NCI-H526 (cell line): ENCODE data around the gene KDM5B.
A peak's percentile ranks its signal among the peaks of the same experiment; 100 is the strongest.
"Not testable (repeated sequence)": the region's sequence is repeated elsewhere in the genome, so short reads cannot be mapped to it uniquely, and the experiment has no call there.

Source experiments
- DNase-seq, 2 experiments: peaks; one replicate each; lab custom pipeline; 2025; lab: John Stamatoyannopoulos, UW

Gene KDM5B

DNA sequence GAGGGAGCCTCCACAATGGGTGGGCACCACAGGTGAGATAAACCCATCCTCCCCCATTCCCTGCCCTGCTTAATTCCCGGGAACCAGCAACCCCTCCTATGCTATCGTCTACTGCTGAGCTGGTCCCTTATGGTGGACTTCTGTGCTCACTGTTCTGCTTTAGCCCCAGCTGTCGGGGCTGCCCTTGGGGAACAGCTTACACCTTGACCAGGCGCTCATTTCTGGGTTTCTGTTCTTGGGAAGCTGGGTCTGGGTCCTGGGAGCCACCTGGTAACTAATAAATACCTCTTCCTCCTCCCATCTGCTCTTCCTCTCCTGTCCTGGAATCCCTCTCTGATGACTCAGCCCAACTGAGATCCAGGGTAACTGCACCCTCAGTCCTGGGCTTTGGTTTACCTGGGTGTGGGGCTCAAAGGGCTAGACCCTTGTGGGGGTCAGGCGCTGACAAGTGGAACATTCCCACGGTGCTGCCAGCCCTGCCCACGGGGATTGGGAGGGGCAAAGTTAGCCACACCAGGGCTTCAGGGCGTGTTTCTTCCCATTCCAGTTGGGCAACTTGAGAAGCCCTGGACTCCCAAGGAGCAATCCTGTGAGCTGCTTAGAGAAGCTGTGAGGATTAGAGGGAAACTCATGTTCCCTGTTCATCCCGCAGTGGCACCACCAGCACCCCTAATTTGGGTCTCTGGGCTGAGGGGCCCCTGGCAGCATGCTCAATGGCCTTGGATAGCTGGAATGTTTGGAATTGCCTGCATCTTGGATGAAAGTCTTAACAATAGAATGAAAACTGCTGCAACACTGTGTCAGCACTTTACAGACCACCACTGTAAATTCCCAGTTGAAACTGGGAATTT lies 4.2 kb upstream of the KDM5B start:
- DNase-seq: no peak

DNA sequence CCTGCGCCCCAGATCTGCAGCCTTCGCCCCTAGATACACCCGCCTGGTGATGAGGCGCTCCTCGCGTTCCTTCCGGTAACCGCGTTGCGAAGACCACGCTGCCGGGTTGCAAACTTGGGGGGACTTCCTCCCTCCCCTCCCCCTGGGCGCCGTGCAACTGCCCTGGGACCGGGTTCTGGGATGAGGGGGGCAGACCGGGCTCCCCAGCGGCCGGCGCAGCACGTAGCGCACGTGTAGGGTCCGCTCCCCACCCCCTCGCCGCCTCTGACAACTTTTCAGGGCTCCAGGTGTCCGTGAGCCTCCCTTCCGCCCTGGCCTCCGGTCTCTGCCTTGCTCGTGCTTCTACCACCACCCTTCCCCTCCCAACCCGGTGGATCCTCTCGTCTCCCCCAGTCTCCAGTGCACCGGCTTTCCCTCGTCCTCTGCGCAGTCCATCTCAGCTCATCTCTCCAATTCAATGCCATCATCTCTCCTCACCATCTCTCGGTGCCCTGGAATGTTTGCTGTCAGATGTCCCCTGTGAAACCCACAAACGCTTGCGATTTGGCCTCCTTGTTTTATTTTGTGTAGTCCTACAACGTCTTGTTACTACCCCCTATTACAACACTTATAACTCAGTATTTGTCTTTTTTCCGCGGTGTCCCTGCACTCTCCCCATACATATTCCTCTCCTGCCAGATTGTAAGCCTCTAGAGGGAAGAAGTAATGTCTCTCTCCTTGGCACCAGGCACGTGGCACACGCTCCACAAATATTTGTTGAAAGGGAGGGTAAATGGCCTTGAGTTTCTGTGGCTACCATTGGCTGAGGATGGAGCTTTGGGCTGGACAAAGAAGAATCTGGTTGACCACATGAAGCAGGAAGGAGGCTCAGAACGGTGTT lies 3.3 kb upstream of the KDM5B start:
- peak in 1 of 2 experiments; percentile 35 for DNase-seq

DNA sequence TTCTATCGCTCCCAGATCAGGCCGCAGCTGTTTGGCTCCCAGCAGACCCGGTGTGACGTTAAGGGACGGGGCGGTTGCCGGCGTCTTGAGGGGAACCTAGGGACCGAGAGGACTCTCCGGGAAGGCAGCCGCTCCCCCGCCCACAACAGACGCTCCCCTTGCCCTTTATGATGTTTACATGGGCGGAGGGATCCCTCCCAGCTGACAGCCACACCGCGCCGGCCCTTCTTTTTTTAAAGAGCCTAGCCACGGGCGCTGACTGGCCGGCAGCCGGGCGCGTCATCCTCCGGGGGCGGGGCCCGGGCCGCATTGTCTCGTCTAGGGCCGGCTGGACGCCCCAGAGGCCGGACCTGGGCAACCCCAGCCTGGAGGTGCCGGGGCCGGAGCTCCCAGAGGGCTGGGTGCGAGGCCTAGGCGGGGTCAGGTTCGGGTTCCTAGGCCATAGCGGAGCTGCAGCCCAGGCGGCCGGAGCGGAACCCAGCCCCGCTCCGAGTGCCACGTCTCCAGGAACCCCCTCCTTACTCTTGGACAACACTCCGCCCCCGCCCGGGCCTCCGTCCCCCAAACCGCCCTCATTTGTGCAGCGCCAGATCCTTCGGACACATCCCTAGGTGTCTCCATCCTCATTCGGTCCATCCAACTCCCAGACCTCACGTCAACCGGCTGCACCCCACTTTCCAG lies 2.5 kb upstream of the KDM5B start, which contains the start of gene PCAT6:
PCAT6 (plus strand) TSS at position 340 of the 681 bp plus-strand sequence.
- DNase-seq: peak; percentile 86 to 95

DNA sequence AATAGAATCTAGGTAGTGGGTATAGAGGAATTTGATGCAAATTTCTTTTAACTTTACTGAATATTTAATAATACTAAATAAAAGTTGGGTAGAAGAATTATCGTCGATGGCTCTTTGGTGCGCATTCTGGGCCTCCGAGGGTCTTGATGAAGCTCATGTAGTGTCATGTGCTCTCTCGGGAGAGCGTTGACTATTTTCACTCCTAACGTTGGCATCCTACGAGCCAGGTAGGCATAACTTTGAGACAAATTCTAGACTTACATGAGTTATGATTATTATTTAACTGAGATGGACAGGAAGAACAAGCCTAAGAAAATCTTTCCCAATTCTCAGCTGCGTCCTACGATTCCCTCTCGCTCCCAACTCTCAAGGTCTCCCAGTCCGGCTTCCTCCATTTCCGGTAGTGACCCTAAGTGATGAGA lies 2.0 kb upstream of the KDM5B start:
- DNase-seq: no peak

DNA sequence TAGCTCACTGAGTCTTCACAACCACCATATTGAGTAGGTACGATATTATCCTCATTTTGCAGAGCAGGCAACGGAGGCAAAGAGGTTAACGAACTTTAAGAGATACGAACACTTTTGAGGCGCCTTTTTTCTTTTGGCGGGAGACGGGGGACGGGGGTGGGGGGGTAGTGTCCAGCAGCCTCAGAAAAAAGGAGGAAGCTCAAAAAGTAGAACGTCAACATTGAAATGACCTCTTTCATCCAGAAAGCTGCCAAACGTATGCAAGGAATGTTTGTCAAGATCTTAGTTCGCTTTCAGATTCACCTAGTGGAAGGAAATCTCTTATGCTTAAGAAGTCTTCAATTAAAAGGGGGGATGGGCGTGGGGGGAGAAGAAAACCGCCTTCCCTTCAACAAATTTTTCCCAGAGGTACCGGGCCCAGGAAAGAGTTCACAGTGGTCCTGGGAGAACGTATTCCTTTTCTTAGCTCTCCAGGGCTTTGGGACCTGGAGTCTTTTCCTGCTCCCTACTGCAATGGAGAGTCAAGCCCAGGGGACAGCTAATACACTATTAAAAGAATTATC lies 1.5 kb upstream of the KDM5B start:
- no peak for DNase-seq

DNA sequence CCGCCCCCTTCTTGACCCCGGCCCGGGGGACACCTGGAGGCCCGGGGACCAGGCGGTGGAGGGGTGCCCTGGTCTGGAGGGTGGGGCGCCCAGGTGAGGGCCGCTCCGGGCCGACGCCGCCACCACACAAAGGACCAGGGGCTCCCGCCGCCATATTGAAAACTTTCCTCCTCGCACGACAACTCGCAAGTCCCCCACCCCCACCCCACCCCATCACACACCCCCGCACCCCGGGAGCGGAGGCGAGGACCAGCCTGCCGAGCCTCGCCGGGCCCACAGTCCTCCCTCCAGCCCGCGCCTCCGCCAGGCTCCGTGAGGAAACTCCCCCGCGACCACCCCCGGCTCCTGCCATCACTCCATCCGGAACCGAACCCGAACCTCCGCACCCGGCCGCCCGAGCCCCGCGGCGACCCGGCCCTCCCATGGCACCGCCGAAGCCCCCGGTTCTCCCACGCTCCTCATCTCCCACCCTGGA lies 733 bp downstream of the KDM5B start:
- DNase-seq: peak in 1 of 2 experiments; percentile 33

DNA sequence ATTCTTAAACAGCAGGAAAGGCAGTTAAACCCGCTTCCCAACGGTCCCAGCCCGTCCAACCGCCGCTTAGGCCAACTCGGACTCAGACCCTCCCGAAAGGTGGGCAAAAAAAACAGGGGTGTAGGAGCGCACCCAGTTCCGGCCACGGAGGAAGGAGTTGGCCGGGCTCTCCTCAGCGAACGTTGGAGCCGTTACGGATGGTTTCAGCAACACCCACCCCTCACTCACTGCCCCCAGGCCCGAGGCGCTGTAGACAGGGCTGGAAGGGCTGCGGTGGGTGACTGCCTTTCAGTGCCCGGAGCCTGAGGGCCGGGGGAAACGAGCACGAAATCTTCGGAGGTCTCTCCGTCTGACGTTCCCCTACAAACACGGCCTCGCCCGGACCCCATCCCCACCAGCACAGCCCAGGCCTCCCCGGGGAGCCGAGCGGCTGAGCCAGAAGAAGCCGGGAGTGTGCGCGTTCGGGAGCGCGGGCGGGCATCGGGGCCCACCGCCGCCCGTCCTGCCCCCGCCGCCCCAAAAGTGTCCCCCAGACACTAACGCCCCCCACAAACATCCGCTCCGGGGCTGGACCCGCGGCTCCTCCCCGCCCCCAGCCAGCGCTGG lies 1.3 kb downstream of the KDM5B start:
- peak; percentile 29 to 44 for DNase-seq

DNA sequence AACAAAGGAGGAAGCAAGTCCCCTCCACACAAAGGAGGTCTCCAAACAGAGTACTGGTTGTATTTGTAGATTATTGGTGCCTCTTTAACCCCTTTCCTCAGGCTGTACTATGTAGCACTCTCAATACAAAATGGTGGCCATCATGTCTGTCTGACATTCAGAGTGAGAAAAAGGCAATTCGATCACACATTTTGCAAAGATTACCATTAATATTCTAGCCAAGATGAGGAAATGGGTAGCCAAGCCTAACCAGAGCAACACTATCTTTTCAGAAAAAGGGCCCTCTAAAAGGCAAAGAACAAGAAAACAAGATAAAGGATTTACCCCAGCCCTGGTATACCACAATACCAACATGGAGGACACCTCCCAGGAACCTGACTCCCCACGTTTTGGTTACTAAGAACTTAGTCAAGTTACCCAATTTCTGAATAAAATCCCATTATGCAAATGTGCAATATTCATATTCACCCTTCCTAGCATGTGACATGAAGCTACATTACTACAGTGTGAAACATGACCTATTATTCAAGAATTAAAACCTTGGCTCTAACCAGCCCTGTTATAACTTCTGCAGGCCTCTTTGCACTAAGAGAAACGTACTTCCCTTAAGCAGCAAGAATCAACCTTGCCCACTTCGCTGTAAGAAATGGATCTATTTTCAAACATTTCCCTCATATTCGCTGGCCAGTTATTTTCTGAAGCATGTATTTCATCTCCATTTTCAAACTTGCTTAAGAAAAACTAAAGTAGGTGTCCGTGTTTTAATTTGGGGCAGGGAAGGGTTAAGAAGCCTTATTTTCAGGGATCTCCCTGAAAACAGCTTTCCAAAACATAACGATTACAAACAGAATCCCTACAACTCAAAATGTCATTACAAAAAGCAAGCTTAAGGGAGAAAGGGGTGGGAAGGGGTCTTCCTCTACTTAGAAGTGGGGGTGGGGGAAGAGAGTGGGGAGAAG lies 2.1 kb downstream of the KDM5B start:
- DNase-seq: peak in 1 of 2 experiments; percentile 23

DNA sequence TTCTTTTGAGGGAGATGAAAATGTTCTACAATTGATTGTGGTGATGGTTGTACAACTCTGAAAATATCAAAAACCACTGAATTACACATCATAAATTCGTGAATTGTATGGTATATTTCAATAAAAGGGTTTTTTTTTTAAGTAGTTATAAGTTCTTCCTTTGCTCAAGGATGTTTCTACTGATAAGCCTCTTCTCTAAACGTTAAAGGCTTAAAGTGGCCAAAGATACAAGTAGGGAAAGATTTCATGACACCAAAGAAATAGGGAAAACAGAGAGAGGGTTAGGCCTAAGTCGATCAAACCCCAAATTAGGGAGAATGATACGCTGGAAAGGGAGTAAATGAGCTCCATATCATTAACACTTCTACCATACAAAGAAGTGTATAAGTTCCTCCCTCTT lies 4.1 kb downstream of the KDM5B start:
- no peak for DNase-seq

DNA sequence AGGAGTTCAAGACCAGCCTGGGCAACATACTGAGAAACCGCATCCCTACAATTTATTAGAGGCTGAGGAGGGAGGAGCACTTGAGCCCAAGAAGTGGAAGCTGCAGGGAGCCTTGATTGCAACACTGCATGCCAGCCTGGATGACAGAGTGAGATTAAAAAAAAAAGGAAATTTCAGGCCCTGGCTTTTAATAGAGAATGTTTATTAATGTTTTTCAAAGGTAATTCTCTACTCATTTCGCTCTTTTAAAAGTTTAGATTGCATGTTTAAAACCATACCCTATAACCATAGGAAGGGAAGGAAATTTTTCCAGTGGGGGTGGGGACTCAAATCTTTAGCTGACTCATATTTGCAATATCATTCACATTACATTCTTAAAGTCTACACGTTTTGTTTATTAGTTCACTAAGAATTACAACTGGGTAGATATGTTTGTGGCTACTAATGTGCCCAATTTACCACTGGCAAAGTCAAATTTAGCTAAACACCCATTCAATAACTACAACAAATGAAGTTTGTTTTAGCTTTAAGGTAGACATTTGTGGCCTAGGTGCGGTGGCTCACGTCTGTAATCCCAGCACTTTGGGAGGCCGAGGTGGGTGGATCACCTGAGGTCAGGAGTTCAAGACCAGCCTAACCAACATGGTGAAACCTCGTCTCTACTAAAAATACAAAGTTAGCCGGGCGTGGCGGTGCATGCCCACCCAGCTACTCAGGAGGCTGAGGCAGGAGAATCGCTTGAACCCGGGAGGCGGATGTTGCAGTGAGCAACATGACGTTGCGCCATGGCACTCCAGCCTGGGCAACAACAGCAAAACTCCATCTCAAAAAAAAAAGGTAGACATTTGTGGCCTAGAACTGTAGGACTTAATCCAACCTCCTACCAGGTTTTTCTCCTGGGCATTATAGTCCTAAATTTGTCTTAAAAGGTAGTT lies 5.0 kb downstream of the KDM5B start:
- DNase-seq: no peak

DNA sequence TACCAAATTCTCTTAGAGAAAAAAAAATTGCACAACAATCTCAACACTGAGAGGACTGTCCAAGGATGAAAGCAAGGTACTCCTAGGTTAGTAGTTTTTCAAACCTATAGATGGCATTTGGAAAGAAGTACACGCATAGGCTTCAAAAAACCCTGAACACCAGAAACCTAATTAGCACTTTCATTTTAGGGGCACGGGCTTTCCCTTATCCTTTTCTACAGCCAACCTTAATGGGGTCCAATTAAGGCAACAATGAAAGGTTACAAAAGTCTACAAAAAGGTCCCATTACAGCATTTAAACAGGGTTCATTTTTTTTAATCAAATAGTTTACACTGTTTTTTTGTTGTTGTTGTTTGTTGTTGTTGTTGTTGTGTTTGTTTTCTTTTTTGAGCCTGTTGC lies 6.2 kb downstream of the KDM5B start:
- no peak for DNase-seq

DNA sequence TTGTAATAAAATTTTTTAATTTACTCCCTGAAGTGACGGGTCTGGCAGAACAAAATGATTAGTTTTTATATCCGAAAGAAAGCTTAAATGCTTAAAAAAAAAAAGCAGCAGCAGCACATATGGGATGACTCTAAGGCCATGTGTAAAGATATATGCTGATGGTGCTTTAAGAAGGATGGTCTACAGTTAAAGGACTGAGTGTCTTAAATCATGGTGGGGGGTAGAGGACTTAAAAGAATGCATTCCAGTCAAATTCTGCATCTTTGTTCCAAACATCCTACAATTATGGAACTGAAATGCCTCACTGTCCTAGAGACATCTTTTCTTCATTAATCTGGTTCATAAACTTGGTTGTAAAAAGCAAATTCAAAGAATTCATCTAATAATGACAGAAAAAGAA lies 7.0 kb downstream of the KDM5B start:
- DNase-seq: no peak

DNA sequence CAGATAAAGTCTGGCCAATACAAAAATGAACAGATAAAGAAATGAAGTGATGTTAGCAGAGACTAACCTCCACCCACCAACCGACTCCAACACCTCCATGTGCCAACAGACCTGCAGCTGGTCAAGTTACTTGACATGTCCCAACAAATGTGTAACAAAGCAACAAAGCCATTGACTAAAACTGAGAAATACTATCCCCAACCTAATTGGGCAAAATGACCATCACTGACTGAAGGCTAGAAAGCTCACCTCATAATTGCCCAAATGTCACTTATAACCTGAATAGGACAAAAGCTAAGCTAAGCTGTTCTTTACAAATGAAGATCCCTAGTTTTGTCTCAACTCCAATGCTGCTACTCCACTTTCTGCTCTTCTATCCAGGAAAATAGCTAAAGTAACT lies 7.5 kb downstream of the KDM5B start:
- DNase-seq: no peak

DNA sequence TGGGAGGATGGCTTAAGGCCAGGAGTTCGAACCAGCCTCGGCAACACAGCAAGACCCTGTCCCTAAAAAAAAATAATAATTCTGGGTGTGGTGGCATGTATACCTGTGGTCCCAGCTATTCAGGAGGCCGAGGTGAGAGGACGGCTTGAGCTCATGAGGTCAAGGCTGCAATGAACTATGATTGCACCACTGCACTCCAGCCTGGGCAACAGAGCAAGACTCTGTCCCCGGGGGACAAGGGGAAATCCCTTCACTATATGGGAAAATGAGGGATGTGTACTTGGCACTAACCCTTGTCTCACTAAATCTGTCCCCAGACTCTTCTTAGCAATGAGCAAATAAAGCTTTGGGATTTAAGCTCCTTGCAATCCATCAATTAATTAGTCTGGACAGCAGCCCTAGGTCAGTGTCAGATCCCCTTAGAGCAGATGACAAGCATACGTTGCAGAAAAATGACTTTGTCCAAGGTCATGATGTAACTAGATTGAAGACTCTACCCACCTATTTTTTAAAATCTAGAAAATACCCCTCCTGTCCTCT lies 9.4 kb downstream of the KDM5B start:
- no peak for DNase-seq

DNA sequence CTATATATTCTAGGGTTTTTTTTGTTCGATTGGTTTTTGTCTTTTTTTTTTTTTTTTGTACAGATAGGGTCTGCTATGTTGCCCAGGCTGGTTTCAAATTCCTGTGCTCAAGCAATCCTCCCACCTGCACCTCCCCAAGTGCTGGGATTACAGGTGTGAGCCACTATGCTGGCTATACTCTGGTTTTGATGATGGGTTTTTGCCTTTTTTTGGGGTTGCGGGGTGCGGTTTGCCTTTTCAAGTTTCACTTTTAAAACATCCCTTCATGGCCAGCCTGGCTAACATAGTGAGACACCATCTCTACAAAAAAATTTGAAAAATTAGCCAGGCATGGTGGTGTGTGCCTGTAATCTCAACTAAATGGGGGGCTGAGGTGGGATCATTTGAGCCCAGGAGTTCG lies 10.0 kb downstream of the KDM5B start:
- no peak for DNase-seq

DNA sequence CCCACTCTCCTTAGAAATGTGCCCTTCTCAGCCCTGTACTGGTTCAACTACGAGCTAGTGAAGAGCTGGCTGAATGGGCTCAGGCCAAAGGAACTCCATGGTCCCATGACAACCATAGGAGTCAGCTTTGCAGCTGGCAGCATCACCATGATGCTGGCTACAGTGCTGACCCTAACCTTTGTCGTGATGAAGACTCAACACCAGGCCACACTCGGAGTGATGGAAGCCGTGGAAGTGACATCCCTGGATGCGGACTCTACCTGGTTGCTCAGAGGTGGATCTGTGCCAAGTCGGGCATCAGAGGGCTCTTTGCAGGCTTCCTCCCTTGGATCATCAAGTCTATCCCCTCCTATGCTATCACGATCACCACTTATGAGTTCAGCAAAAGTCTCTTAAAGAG lies 11.6 kb downstream of the KDM5B start:
- no peak for DNase-seq

DNA sequence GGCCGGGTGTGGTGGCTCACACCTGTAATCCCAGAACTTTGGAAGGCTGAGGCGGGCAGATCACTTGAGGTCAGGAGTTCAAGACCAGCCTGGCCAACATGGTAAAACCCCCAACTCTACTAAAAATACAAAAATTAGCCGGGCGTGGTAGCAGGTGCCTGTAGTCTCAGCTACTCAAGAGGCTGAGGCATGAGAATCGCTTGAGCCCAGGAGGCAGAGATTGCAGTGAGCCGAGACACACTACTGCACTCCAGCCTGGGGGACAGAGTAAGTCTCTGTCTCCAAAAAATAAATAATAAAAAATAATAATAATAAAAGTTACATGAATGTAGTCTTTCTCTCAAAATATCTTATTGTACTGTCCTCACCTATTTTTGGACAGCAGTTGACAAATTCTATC lies 13.3 kb downstream of the KDM5B start:
- DNase-seq: not testable (repeated sequence)

DNA sequence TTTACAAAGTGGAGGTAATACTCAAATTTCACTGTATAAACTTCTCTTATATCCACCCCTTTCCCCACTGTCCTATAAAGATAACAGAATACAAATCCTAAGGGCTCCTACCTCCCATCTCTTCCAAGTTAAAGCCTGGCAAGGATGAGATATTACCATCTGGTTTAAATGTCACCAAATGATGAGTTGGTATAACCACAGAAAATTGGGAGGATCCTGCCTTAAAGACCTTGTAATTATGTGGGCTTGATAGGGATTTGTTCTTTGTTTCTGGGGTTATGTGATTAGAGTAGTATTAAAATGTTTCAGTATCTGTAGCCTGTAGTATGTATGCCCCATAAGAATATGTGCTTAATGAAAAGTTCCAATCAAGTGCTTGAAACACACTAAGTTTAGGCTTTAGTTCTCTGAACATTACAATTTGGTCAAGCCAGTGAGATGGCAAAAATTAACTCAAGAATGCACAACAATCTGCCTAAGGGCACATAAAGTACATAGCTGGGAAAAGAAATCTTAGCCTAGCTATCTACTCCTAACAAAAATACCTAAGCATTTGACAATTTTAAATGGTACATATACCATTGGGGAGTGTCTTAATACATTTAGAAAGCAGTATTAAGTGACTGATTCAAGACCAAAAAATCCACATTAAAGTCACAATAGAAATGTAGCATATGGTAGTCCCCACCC lies 14.0 kb downstream of the KDM5B start:
- DNase-seq: no peak
